GM18520 (cell line): ENCODE measurements around the gene BBS9.
"Not testable (repeated sequence)": the region's sequence is repeated elsewhere in the genome, so short reads cannot be mapped to it uniquely, and the experiment has no call there.

Source experiments
- ATAC-seq: cut with Tn5 transposase; IDR thresholded peaks from one replicate; pipeline ENCODE4 v1.9.1; 2021; ENCODE audit not compliant: unreplicated experiment

Gene BBS9

GRCh38 chr7:33423646-33424020 is 294.3 kb downstream of the BBS9 start:
- ATAC-seq: peak; percentile 65

DNA sequence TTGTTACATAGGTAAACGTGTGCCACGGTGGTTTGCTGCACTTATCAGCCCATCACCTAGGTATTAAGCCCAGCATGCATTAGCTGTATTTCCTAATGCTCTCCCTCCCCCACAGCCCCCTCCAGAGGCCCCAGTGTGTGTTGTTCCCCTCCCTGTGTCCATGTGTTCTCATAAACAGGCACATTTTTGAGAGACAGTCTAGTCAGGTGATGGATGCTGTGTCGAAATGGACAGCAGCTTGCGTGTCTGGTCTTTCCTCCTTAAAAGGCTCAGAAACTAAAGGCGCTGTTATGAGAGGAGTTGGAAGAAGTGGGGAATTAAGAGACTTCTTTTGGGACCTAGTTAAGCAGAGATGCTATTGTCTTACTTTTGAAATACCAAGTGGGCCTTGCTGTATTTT is 296.0 kb downstream of the BBS9 start:
- ATAC-seq: no peak

DNA sequence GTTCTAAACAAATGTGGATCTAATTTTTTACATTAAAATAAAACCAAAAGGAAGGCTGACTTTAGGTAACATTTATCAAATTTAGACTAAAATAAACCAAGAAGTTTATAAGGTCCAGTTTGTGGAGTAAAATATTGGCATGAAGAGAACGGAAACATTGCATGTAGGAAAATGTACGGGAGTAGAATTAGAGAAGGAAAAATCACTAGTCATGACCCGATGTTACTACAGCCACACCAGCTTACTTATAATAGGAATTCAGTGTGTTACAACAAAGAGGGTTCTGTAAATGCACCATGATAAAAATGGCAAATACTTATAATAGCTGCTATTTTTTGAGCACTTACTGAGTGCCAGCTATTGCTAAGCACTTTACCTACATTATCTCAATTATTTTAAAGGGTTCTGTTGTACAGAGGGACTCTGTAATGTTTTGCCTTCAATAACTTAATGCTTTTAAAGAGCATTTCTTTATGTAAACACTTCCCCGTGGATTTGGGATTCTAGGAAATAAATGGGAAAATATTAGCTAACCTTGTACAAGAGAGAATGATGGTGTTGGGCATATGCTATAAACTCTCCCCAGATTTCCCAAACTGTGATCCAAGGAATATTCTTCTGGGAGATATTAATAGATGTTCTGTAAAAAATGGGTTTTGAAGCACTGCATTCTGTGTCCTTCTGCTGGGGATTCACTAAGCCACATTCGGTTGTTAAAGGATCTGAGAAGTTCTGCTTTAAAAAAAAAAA is 296.7 kb downstream of the BBS9 start:
- no peak for ATAC-seq

- ATAC-seq: no peak
Measured at GRCh38 chr7:33428415-33428814, 299.1 kb downstream of the BBS9 start.

GRCh38 chr7:33431543-33431942 is 302.2 kb downstream of the BBS9 start:
- ATAC-seq: no peak

GRCh38 chr7:33432821-33433220 is 303.5 kb downstream of the BBS9 start:
- no peak for ATAC-seq

GRCh38 chr7:33433357-33433756 is 304.0 kb downstream of the BBS9 start:
- no peak for ATAC-seq

DNA sequence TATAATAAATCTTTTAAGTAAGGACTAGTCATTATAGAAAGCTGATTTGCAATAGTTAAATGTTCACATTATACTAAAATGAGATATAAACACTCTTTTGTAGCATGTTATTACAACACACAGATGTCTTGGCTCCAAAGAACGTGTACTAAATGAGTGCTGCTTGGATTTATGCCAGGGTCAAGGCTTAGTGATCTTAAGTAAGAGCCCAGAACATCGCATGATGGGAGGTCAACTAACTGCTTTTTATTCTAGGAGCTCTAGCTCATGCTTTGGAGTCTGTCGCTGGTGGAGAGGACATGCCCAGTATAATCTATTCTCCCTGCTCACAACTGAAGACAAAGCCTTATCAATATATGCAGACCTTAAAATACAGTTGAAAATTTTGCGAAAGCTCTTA is 315.1 kb downstream of the BBS9 start:
- no peak for ATAC-seq

DNA sequence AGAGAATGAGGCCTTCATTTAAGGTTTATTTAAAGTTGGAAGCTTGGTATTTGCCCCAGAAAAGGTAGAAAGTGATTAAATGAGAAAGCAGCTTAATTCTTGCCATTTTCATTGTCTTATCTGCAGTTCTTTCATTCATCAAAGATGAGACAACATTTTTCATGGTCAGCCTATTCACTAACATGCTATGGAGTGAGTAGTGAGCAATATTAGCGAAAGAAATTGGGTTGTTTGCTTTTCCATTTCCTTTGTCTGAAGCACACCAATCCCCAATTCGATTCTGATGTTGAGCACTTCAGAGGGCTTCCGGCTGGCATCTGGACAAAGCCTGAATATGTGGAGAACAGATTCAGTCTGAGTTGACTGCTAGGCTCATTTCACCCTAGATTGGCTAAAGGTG is 317.2 kb downstream of the BBS9 start:
- ATAC-seq: no peak

GRCh38 chr7:33448035-33448434 is 318.7 kb downstream of the BBS9 start:
- ATAC-seq: no peak

DNA sequence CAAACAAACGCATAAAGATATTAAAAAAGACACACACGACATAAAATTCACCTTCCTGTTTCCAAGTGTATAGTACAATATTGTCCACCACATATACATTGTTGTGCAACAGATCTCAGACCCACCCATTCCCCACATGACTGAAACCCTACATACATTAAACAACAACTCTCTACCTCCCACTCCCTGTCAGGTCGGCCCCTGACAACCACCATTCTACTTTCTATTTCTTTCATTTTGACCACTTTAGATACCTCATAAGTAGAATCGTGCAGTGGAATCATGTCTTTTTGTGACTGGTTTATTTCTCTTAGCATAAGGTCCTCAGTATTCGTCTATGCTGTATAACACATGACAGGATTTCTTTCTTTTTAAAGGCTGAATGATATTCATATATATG is 320.5 kb downstream of the BBS9 start:
- ATAC-seq: no peak

GRCh38 chr7:33452805-33453502 is 323.6 kb downstream of the BBS9 start:
- ATAC-seq: no peak

- no peak for ATAC-seq
Measured at GRCh38 chr7:33457039-33457438, 327.7 kb downstream of the BBS9 start.

GRCh38 chr7:33458581-33458980 is 329.2 kb downstream of the BBS9 start:
- ATAC-seq: no peak

GRCh38 chr7:33459340-33459751 is 330.0 kb downstream of the BBS9 start:
- ATAC-seq: no peak

DNA sequence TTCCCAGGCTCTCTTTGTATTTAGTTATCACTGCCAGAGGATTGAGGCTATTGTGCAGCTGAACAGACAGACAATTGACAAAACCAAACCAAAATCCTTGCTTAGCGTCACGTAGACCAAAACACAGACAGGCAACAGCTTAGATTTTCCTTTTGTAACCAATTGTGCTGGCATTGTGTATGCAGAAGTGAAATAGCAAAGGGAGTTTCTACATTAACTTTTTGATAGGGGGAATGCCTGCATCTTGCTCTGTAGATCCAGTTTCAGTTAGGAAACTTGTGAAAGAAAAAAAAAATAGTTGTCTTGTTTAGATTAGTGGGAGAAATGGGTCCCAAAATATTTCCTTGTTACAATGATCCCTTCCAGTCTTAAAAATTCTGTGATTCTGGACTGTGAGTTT is 333.8 kb downstream of the BBS9 start:
- no peak for ATAC-seq

DNA sequence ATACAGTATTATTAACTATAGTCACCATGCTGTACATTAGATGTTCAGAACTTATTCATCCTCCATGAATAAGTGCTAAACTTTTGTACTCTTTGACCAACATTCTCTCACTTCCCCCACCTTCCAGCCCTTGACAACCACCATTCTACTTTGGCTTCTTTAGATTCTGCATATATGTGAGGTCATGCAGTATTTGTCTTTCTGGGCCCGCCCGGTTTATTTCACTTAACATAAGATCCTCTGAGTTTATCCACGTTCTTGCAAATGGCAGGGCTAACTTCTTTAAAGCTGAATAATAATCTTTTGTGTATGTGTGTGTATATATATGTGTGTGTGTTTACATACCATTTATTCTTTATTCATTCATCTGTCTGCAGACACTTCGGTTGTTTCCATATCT is 336.8 kb downstream of the BBS9 start:
- no peak for ATAC-seq

- no peak for ATAC-seq
Measured at GRCh38 chr7:33471636-33472242, 342.4 kb downstream of the BBS9 start.

- no peak for ATAC-seq
Measured at GRCh38 chr7:33472348-33473025, 343.1 kb downstream of the BBS9 start.

DNA sequence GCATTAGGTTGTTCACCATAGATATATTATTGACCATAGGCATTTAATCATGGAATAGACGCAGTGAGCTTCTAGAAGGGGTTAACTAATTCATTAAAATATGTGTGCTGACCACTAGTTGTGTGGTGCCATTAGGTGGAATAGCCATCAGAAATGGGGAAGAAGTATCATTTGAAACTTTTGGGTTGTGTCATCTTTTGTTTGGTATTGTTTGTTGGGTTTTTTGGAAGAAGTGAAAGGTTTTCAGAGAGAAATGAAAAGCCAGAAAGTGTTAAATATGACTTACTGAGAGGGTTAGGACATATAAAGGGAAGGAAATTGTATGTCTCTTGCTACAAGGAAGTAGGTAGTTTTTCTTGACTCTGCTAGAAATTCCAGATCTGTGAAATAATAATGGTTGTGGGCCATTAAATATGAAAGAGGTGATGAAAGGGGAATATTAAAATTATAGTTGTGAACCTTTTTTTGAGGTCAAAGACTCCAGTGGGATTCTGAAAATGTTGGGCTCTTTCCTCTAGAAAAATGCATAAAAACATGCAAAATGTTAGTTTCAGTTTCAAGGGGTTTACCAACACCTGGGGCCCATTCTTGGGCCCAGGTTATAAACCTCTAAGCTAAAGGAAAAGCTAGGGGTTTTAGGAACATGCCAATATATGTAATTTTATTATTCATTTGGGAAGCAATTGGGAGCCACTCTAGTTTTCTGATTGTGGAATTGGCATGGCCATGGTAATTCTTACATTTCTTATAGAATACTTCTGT is 348.5 kb downstream of the BBS9 start:
- ATAC-seq: no peak

- ATAC-seq: not testable (repeated sequence)
Measured at GRCh38 chr7:33484476-33484875, 355.1 kb downstream of the BBS9 start.
